Epithelial cell of esophagus (primary cell): ENCODE measurements around the gene EDC3.

ENCODE experiments used
- DNase-seq: peaks from one replicate; pipeline ENCODE4 v3.0.0; 2010; ENCODE audit warnings: low read depth
- H3K4me3 ChIP-seq: 2 replicates; pipeline ENCODE4 v1.5.1; 2011; ENCODE audit warnings: mild to moderate bottlenecking, low read length, control low read depth
- TF ChIP-seq, protein P1 (sequence below): IDR thresholded peaks from 2 replicates; pipeline ENCODE4 v1.5.1; 2011; ENCODE audit warnings: low read depth, mild to moderate bottlenecking, low read length, control low read depth, inconsistent platforms; ENCODE audit not compliant: insufficient read depth; ENCODE audit errors: missing control alignments

The EDC3 gene

GRCh38 chr15:74636984-74637383 lies 58.8 kb downstream of the EDC3 start:
- H3K4me3 ChIP-seq, result no peak overlapping the region
- DNase-seq, result no peak
- TF ChIP-seq, protein P1, sequence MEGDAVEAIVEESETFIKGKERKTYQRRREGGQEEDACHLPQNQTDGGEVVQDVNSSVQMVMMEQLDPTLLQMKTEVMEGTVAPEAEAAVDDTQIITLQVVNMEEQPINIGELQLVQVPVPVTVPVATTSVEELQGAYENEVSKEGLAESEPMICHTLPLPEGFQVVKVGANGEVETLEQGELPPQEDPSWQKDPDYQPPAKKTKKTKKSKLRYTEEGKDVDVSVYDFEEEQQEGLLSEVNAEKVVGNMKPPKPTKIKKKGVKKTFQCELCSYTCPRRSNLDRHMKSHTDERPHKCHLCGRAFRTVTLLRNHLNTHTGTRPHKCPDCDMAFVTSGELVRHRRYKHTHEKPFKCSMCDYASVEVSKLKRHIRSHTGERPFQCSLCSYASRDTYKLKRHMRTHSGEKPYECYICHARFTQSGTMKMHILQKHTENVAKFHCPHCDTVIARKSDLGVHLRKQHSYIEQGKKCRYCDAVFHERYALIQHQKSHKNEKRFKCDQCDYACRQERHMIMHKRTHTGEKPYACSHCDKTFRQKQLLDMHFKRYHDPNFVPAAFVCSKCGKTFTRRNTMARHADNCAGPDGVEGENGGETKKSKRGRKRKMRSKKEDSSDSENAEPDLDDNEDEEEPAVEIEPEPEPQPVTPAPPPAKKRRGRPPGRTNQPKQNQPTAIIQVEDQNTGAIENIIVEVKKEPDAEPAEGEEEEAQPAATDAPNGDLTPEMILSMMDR, result no peak

DNA sequence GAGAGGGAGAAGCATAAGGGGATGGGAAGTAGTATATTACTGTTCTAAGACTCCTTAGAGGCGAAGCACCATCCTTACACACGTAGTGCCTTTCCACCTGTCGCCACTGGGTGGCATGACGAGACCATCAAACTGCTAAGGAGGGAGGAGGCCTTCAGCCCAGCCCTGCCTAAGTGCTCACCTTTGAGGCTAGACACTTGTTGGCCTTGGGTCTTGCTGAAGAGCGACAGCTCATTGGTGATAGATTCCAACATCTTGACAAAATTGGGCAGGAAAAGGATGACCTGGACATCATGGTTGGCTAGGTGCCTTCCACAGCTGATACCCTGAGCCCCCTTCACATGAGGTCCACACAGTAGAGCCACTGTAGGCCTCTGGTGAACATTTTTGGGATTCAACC lies 60.6 kb downstream of the EDC3 start:
- H3K4me3 ChIP-seq, result no peak overlapping the region
- TF ChIP-seq, protein P1, result peak; percentile 94
- peak; percentile 77 for DNase-seq

DNA sequence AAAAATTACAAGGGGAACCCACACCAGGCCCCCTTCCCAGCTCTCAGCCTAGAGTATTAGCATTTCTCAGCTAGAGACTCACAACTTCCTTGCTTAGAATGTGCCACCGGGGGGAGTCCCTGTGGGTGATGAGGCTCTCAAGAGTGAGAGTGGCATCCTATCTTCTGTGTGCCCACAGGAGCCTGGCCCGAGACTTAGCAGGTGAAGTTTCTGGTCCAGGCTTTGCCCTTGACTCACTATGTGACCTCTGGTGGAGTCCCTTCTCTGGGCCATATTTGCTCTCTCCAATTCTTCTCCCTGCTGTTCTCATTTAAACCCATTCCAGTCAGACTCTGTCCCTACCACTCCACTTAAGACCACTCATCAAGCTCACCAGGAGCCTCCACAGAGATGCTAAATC lies 62.0 kb downstream of the EDC3 start:
- TF ChIP-seq, protein P1, result no peak
- no peak overlapping the region for H3K4me3 ChIP-seq
- no peak for DNase-seq

DNA sequence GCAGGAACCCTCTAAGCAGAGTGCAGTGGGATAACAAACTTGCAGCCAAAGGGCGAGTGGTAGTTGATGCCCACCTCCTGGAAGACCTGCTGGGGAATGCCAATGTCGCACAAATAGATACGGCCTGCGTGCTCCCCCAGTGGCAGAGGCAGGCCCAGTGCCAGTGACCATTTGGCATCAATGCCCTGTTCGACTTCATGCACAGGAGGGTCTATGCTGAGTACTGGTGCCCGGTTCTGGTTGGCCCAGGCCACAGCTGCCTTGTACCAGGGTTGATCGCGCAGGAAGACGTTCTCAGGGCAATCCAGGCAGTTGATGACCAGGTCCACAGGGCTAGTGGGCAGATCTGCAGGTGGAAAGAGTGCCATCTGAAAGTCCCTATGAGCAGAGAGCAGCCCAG lies 63.2 kb downstream of the EDC3 start:
- H3K4me3 ChIP-seq, result no peak overlapping the region
- TF ChIP-seq, protein P1, result no peak
- no peak for DNase-seq

DNA sequence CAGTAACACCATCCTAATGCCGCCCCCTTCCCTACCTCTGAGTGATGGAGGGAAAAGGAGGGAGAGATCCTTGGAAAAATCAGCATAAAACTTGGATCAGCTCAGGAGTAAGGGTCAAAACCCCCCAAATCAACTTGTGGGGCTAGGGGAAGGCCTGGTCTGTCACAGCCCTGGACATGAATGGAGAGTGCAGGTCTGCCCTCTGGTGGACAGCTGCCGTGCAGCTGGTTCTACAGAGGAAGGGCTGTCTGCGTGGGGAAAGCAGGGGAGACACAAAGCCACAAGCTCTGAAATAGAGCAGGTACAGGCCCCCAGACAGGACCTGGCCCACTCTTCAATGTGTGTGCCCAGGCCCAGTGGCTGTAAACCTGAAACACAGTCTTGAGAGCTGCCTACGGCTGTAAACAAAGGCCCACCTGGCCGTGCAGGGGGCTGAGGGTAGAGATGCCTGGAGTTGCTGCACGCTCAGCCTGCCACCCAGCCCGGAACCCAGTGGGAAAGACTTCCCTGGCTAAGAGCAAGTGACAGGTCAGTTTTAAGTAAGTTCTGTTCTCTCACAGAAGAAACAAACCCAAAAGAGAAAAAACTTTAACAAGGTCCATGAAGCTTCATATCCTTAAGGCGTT lies 63.8 kb downstream of the EDC3 start:
- peak; percentile 56 for DNase-seq
- TF ChIP-seq, protein P1, result peak; percentile 87
- no peak overlapping the region for H3K4me3 ChIP-seq

DNA sequence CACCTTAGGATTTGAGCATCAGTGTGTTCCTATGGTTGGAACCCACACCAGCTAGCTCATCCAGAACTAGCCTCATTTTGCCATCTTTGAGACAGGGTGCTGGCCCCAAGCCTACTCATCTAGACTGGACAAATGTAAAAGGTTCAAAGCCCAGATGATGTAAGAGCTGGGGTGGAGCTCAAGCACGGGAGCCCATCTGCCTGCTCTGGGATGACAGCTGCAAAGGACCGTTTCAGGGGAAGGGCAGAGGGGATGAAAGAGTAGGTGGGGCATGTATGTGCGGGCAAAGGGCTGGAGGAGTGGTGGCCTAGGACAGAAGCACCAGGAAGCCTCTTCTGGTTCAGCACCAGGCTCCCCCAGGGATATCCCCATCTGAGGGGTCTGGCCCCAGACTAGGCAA lies 64.4 kb downstream of the EDC3 start:
- no peak for DNase-seq
- H3K4me3 ChIP-seq, result no peak overlapping the region
- TF ChIP-seq, protein P1, result no peak

DNA sequence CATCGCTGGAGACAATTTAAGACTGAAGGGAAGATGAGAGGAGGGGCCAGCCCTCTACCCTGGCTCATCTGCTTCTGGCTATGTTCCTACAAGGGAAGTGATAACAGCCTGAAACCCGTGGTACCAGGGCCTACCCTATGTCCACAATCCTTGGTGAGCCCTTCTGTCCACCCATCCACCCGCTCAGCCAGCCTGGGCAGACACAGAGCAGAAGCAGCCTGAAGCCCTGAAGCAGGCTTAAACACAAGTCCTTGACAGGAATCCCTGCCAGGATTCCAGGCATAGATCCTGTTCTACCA lies 64.8 kb downstream of the EDC3 start:
- no peak overlapping the region for H3K4me3 ChIP-seq
- TF ChIP-seq, protein P1, result no peak
- no peak for DNase-seq
